Inflammatory macrophage treated with lipopolysaccharide for 4 hours (primary cell): ENCODE measurements around the gene ARSB.
A peak's percentile ranks its signal among the peaks of the same experiment; 100 is the strongest.

Source experiments
- DNase-seq: peaks from one replicate; pipeline ENCODE4 v3.0.0-alpha.2; 2020

ARSB gene

GRCh38 chr5:78993165-78993564 lies 8.1 kb upstream of the ARSB start:
- DNase-seq: peak; percentile 44

DNA sequence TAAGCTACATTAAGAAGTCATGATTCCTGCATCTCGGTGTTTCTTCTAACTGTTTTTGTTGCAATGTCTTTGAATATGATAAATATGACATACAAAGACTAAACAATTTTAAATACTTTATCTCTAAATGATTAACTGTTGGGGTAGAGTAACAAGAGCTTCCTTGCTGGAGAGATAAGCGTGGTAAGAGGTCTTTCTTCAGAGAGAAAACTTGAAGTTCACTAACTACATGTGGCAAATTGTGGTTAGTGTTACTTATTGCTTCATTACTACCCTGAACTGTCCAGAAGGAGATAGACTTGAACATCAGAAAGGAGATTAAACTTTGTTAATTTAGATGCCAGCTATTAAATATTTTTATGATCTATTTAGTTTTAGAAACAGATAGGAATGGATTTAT lies 7.0 kb upstream of the ARSB start:
- no peak for DNase-seq

- no peak for DNase-seq
Measured at GRCh38 chr5:78989080-78989479, 4.0 kb upstream of the ARSB start.

GRCh38 chr5:78985725-78986223 lies 664 bp upstream of the ARSB start:
- DNase-seq: peak; percentile 47

- DNase-seq: peak; percentile 84
Measured at GRCh38 chr5:78984439-78985115, 533 bp downstream of the ARSB start.

GRCh38 chr5:78983601-78984438 lies 1.3 kb downstream of the ARSB start:
- no peak for DNase-seq

GRCh38 chr5:78983194-78983593 lies 1.9 kb downstream of the ARSB start:
- DNase-seq: peak; percentile 38

DNA sequence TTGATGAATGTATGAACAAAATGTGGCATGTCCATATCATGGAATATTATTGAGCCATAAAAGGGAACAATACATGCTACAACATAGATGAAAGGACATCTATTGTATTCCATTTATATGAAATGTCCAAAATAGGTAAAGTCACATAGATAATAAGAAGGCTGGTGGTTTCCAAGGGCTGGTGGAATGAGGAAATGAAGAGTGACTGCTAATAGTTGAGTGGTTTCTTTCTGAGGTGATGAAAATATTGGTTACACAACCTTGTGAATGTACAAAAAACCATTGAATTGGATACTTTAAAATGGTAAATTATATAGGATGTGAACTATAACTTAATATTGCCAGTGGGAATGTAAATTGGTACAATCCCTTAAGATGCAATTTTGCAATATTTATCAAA lies 5.2 kb downstream of the ARSB start:
- peak; percentile 84 for DNase-seq

GRCh38 chr5:78979117-78979742 lies 5.9 kb downstream of the ARSB start:
- no peak for DNase-seq

- no peak for DNase-seq
Measured at GRCh38 chr5:78975035-78975434, 10.1 kb downstream of the ARSB start.

- no peak for DNase-seq
Measured at GRCh38 chr5:78974601-78975000, 10.5 kb downstream of the ARSB start.

DNA sequence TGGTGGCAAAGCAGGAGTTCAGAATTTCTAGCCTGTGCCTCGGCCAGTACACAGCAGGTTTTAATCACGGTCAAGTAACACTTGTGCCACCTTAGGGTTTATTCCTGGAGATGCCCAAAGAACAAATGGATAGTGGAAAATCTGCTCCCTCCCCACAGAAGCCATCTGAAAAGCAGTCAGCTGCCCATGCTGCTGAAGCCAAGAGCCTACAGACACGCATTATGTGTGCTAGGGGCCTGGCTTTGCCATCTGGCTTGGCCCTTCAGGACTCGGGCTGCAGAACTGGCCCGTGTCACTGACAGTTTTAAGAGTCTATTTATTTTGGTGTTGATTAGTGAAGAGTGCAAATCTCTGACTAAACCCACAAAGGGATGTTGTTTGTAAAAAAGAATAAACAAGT lies 11.1 kb downstream of the ARSB start:
- DNase-seq: no peak

GRCh38 chr5:78972654-78973428 lies 12.3 kb downstream of the ARSB start:
- DNase-seq: peak; percentile 42

GRCh38 chr5:78971998-78972397 lies 13.1 kb downstream of the ARSB start:
- DNase-seq: no peak

GRCh38 chr5:78968781-78969180 lies 16.3 kb downstream of the ARSB start:
- no peak for DNase-seq

DNA sequence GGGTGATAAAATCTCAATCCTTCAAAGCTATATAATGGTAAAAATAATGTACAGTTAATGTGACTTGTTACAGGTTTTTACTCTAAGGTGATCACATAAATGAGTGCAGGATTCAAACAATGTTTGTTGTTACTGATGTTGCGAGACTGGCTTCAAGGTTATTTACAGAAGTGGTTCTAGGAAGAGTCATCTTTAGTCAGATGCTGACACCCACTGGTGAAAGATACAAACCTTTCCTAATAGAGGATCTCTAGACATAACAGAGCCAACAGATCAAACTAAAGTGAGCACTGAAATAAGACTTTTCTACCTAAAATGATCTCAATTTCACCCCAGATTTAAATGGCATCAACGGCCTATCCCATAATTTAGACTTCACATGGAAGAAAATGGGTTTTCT lies 20.2 kb downstream of the ARSB start:
- peak; percentile 69 for DNase-seq

GRCh38 chr5:78961743-78962142 lies 23.4 kb downstream of the ARSB start:
- no peak for DNase-seq

- DNase-seq: no peak
Measured at GRCh38 chr5:78959767-78960166, 25.3 kb downstream of the ARSB start.

DNA sequence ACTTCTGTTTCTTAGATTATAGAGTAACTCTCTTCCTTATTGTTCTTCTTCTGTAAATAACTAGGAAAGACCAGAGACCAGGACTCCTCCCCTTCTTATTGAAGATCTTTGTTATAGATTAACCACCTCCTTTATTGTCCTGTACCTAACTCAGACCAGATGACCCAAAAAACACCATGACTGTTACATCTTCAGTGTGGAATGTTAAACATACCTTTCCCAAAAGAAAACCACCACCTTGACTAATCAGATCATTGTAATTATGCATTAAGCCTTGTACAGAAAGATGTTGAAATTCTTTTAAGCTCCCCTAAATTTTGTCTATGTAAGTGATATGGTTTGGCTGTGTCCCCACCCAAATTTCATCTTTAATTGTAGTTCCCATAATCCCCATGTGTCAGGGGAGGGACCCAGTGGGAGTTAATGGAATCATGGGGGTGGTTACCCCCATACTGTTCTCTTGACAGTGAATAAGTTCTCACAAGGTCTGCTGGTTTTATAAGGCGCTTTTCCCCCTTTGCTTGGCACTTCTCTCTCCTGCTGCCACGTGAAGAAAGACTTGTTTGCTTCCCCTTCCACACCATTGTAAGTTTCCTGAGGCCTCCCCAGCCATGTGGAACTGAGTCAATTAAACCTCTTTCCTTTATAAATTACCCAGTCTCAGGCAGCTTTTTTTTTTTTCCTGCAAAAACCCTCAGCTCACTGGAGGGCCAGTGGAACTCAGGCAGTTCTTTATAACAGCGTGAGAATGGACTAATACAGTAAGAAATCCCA lies 26.3 kb downstream of the ARSB start:
- peak; percentile 11 for DNase-seq

GRCh38 chr5:78956901-78957300 lies 28.2 kb downstream of the ARSB start:
- DNase-seq: no peak

DNA sequence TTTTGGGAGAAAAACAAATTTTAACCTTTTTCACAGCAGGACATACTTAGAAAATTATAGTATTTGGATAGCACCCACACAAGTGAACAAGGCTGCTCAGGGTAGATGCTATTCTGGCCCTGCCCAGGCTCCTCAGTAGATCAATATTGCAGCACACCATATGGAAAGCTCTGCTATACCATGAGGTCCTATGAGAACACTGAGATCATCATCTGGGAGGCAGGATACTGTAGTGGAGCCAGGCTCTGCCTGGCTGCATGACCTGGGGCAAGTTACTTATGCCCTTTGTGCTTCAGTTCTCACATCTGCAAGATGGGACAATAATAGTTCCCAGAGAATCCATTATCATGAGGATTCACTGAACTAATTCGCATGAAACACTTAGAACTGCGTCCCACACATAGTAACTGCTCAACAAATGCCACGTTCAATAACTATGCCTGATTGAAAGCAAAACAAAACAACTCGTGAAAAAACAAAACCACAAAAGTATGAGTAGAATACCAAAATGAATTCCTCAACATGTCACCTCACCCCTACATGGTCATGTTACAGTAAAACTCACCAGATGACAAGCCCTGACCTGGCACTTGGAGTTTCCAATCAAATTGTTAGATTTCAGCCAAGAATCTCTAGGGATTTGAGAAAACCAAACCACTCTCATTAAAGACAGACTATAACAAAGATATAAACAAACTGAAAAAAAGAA lies 31.9 kb downstream of the ARSB start:
- DNase-seq: no peak

- DNase-seq: no peak
Measured at GRCh38 chr5:78930721-78931120, 54.4 kb downstream of the ARSB start.
